SH-SY5Y (cell line): ENCODE data around the gene CEMIP.

Source experiments
- GATA2 ChIP-seq: IDR thresholded peaks from 2 replicates; pipeline ENCODE4 v1.6.1; 2011; ENCODE audit warnings: mild to moderate bottlenecking, low read depth, low read length
- GATA3 ChIP-seq: IDR thresholded peaks from 2 replicates; pipeline ENCODE4 v1.6.1; 2011; ENCODE audit warnings: low read depth, mild to moderate bottlenecking, low read length, moderate library complexity

DNA sequence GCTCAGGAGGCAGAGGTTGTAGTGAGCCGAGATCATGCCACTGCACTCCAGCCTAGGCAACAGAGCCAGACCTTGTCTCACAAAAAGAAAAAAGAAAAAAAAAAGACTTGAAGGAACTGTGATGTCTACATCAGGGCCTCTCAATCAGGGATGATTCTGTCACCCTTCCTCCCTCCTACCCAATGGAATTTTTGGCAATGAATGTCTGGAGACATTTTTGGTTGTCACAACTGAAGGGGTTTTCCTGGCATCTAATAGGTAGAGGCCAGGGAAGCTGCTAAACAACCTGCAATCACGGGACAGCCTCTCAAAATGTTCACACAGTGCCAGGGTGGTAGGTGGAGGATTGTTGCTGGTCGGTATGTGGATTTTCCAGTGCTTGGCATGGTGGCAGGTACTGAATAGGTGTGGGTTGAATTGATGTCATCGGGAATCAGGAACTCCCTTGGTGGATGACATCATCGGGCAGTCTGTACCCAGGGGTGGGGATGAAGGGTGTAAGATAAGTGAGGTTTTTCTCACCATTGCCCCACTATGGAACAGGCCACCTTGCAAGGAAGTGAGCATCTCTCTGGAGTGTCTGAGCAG lies 139.1 kb downstream of the CEMIP start:
- TF ChIP-seq GATA2 (no peak), GATA3 (no peak)
